Measurements from ENCODE around the gene RPH3AL.
"Not testable (repeated sequence)": the region's sequence is repeated elsewhere in the genome, so short reads cannot be mapped to it uniquely, and the experiment has no call there.

Gene RPH3AL

GRCh38 chr17:288802-289356, 63.7 kb downstream of the RPH3AL start:
- intact Hi-C loops (cut with DNase I), result no loop called here
- DNase-seq, result peak in 4 of 10 donors; percentile 4 to 48 (median 26)

GRCh38 chr17:286571-286970, 66.0 kb downstream of the RPH3AL start:
- intact Hi-C loops (cut with DNase I), result no loop called here
- peak in 3 of 10 donors; percentile 35 to 59 (median 43) for DNase-seq

- intact Hi-C loops (cut with DNase I), result no loop called here
- peak in 3 of 10 donors; percentile 37 to 75 (median 64) for DNase-seq
These were observed 66.7 kb downstream of the RPH3AL start for GRCh38 chr17:285751-286422.

- intact Hi-C loops (cut with DNase I), result no loop called here
- DNase-seq, result peak in 3 of 10 donors; percentile 1 to 70 (median 61)
These were observed 67.8 kb downstream of the RPH3AL start for GRCh38 chr17:284676-285355.

- DNase-seq, result peak in 4 of 10 donors; percentile 5 to 84 (median 53)
- intact Hi-C loops (cut with DNase I), result no loop called here
These were observed 68.5 kb downstream of the RPH3AL start for GRCh38 chr17:283911-284675.

GRCh38 chr17:282912-283882, 69.4 kb downstream of the RPH3AL start:
- DNase-seq, result peak in 3 of 10 donors; percentile 5 to 75 (median 26)
- intact Hi-C loops (cut with DNase I), result no loop called here

GRCh38 chr17:282000-282911, 70.4 kb downstream of the RPH3AL start:
- DNase-seq, result peak in 2 of 10 donors; percentile 41 to 67
- intact Hi-C loops (cut with DNase I), result no loop called here

- intact Hi-C loops (cut with DNase I), result no loop called here
- peak in 2 of 10 donors; percentile 39 to 62 for DNase-seq
These were observed 71.1 kb downstream of the RPH3AL start for GRCh38 chr17:281365-281999.

GRCh38 chr17:280901-281300, 71.7 kb downstream of the RPH3AL start:
- intact Hi-C loops (cut with DNase I), result no loop called here
- DNase-seq, result peak in 1 of 10 donors; percentile 28

- intact Hi-C loops (cut with DNase I), result no loop called here
- peak in 1 of 10 donors; percentile 39 for DNase-seq
These were observed 72.4 kb downstream of the RPH3AL start for GRCh38 chr17:280216-280615.

GRCh38 chr17:279776-280175, 72.8 kb downstream of the RPH3AL start:
- intact Hi-C loops (cut with DNase I), result no loop called here
- no peak for DNase-seq

- intact Hi-C loops (cut with DNase I), result no loop called here
- DNase-seq, result no peak
These were observed 73.3 kb downstream of the RPH3AL start for GRCh38 chr17:279331-279730.

GRCh38 chr17:278676-279059, 73.9 kb downstream of the RPH3AL start:
- peak in 2 of 10 donors; percentile 30 to 43 for DNase-seq
- intact Hi-C loops (cut with DNase I), result no loop called here

- DNase-seq, result peak in 1 of 10 donors; percentile 29
- intact Hi-C loops (cut with DNase I), result no loop called here
These were observed 74.4 kb downstream of the RPH3AL start for GRCh38 chr17:278055-278675.

GRCh38 chr17:274902-275301, 77.7 kb downstream of the RPH3AL start:
- intact Hi-C loops (cut with DNase I), result no loop called here
- DNase-seq, result no peak

- peak in 4 of 10 donors; percentile 5 to 75 (median 65) for DNase-seq
- intact Hi-C loops (cut with DNase I), result no loop called here
These were observed 78.4 kb downstream of the RPH3AL start for GRCh38 chr17:273981-274832.

GRCh38 chr17:272856-273255, 79.8 kb downstream of the RPH3AL start:
- DNase-seq, result peak in 2 of 10 donors; percentile 22 to 24
- intact Hi-C loops (cut with DNase I), result not testable (repeated sequence)
